Panc1 (cell line): Measurements from ENCODE around the gene ATG4D. TPM values are rescaled to one million over a fixed set of nuclear protein-coding genes. Genes with fewer than 3 reads are reported as not detected.

ENCODE experiments used
- ATAC-seq: fragments of 200-7000 bp; cut with Tn5 transposase; 2 replicates; pipeline ENCODE4 v1.9.1; 2020; ENCODE audit warnings: mild to moderate bottlenecking, moderate library complexity
- BruUV-seq: library from RNA; stranded (reverse); fragments of 400-500 nt; replicated peaks from 2 replicates; lab custom pipeline; 2021; lab: Mats Ljungman, UMichigan
- CTCF ChIA-PET: fragments of 300-600 bp; sonication (Branson Sonifier 250); formaldehyde crosslinking; loops from one replicate; lab custom pipeline; 2022; ENCODE audit warnings: antibody characterized with exemption; lab: Charles Lee
- POLR2A ChIA-PET: fragments of 300-600 bp; sonication (Branson Sonifier 250); formaldehyde crosslinking; loops from one replicate; lab custom pipeline; 2022; ENCODE audit warnings: antibody characterized with exemption; lab: Charles Lee
- DNase-seq: peaks from one replicate; pipeline ENCODE4 v3.0.0-alpha.2; 2010; ENCODE audit warnings: low read depth, low spot score
- H3K27ac ChIP-seq: 2 replicates; pipeline ENCODE4 v1.5.1; 2011; ENCODE audit warnings: mild to moderate bottlenecking, low read length, inconsistent platforms
- H3K27me3 ChIP-seq: fragments of 200-500 bp; sonication (Bioruptor generic); 2 replicates; pipeline ENCODE4 v1.6.0; 2014; ENCODE audit warnings: low read length, inconsistent platforms; ENCODE audit not compliant: control insufficient read depth, insufficient read depth
- H3K36me3 ChIP-seq: fragments of 200-500 bp; sonication (Bioruptor generic); 2 replicates; pipeline ENCODE4 v1.5.1; 2014; ENCODE audit warnings: inconsistent platforms, mild to moderate bottlenecking, low read length, moderate library complexity; ENCODE audit not compliant: control insufficient read depth, insufficient read depth
- H3K4me1 ChIP-seq: 2 replicates; pipeline ENCODE4 v1.5.1; 2011; ENCODE audit warnings: inconsistent platforms, mild to moderate bottlenecking, low read length, moderate library complexity; ENCODE audit not compliant: control insufficient read depth, insufficient read depth
- H3K4me3 ChIP-seq, 2 experiments: 2 replicates each; pipeline ENCODE4 v1.5.1; 2011 to 2012; ENCODE audit warnings: low read depth in 2 of 2, low read length in 2 of 2, mild to moderate bottlenecking in 2 of 2, inconsistent platforms in 1 of 2, moderate library complexity in 1 of 2
- H3K9me3 ChIP-seq: fragments of 200-500 bp; sonication (Bioruptor generic); 2 replicates; pipeline ENCODE4 v1.5.1; 2014; ENCODE audit warnings: low read depth, mild to moderate bottlenecking, inconsistent platforms, low read length, moderate library complexity; ENCODE audit not compliant: control insufficient read depth, insufficient read depth
- POLR2AphosphoS5 ChIP-seq: IDR thresholded peaks from 2 replicates; pipeline ENCODE4 v1.6.1; 2012; ENCODE audit warnings: mild to moderate bottlenecking, low read depth, low read length, moderate library complexity
- SIN3A ChIP-seq: IDR thresholded peaks from 2 replicates; pipeline ENCODE4 v1.6.1; 2012; ENCODE audit warnings: low read depth, mild to moderate bottlenecking, low read length, moderate library complexity, borderline replicate concordance; ENCODE audit not compliant: insufficient read depth
- TCF7L2 ChIP-seq: IDR thresholded peaks from 2 replicates; pipeline ENCODE4 v1.6.1; 2011; ENCODE audit warnings: mild to moderate bottlenecking, low read depth, low read length, inconsistent platforms
- in situ Hi-C: cut with HindIII; loops from 2 replicates; pipeline ENCODE4 v1.10.0; 2016; ENCODE audit warnings: low sequenced_read_pairs, low pct_unique_long_range_greater_than_20kb
- intact Hi-C: fragments of 100-400 bp; cut with micrococcal nuclease; formaldehyde crosslinking; loops from one replicate; pipeline ENCODE4 v1.10.0; 2022; ENCODE audit not compliant: unreplicated experiment
- total RNA-seq: library from RNA; stranded (reverse); gene quantifications from one replicate; pipeline ENCODE4 v1.2.1, GENCODE V29; 2021; ENCODE audit not compliant: unreplicated experiment
- TF ChIP-seq, protein P1 (sequence below): fragments of 450-650 bp; IDR thresholded peaks from 2 replicates; pipeline ENCODE4 v1.5.1; 2017; ENCODE audit warnings: mild to moderate bottlenecking
- TF ChIP-seq, protein P2 (sequence below), 2 experiments: IDR thresholded peaks; 2 replicates each; pipeline ENCODE4 v1.6.1; 2011 to 2012; ENCODE audit warnings: low read depth in 2 of 2, control low read depth in 1 of 2, low read length in 1 of 2, mild to moderate bottlenecking in 1 of 2, moderate library complexity in 1 of 2; ENCODE audit not compliant: insufficient read depth in 1 of 2

ATG4D gene
- total RNA-seq, 1 experiment from 2014 or later, result 28.0 TPM

DNA sequence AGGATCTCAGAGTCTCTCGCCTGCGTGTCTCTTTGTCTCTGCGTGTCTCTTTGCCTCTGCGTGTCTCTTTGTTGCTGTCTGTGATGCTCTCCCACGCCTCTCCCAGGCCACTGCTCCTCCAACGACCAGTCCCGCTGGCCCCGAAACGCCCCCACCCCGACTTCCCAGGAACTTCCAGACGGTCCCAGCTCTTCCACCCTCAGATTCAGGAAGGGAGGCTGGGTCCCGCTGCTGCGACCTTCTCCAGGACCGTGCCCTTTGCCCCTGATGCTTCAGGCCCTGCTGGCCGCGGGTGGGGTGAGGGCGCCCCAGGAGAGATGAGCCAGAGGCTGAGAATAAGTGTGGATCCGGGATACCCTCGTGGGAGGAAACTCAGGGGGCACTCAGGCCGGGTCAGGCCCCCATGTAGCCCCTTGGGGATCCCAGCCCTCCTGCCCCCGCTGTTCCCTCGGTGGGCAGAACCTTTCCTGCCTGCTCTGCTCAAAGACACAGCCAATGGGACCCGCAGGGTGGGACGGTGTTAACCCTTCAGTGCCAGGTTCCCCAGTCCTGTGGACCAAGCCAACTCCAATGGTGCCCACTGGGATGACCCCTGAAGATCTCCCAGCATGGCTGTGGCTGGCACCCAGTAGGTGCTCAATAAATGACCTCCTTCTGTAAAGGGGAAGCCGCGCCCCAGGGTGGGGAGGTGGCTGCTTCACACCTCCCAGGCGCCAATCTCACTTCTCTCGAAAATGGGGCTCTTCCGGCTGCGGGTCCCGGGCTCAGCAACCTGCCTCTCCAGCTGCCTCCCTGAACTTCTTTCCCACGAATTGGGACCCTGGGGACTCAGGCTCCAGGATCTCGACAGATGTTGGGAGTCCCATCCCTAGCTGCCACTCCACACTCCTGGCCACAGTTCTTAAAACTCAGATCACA, 25.0 kb upstream of the ATG4D start:
- ChIA-PET POLR2A (interaction anchor here (0.6 kb wide), 1 partner anchor 16 kb away, joined by 14 read pairs; no protein-coding TSS in a partner anchor), CTCF (interaction anchor here (0.6 kb wide), 1 partner anchor 129 kb away, joined by 5 read pairs; no protein-coding TSS in a partner anchor)
- DNase-seq, result no peak
- peak; percentile 20; the same call in 1 of the 2 replicates for ATAC-seq
- in situ Hi-C loops (no loop called here), intact Hi-C loops (no loop called here)
- Histone ChIP-seq H3K4me3 (peak overlapping the region; percentile 59 to 76; a peak in 3 of 4 replicates), H3K4me1 (peaks cover 13% of the 10 kb centered on the region), H3K27ac (peak overlapping the region; percentile 44; the same call in 1 of the 2 replicates), H3K9me3 (no peaks in the 10 kb centered on the region), H3K36me3 (no peaks in the 10 kb centered on the region; the same call in 1 of the 2 replicates), H3K27me3 (no peaks in the 10 kb centered on the region)
- TF ChIP-seq POLR2AphosphoS5, result no peak
- BruUV-seq, result no TSS peak

DNA sequence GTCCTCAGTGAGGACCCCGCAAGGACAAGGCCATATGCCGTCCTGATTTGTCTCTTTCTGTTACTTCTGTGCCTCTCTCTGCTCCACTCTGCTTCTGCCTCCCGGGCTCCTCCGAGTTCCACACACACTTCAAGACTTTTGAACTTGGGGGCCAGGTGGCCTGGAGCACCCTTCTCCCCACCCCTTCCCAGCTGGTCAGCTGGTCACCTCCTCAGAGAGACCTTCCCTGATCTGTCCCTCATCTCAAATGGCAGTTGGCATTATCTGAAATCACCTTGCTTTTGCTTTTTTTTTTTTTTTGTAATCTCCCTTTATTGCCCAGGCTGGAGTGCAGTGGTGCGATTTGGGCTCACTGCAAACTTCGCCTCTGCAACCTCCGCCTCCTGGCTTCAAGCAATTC, 24.3 kb upstream of the ATG4D start:
- H3K36me3 ChIP-seq, result no peaks in the 10 kb centered on the region; the same call in 1 of the 2 replicates
- no peak overlapping the region for H3K4me3 ChIP-seq
- H3K4me1 ChIP-seq, result peaks cover 13% of the 10 kb centered on the region
- H3K9me3 ChIP-seq, result no peaks in the 10 kb centered on the region
- intact Hi-C loops, result no loop called here
- in situ Hi-C loops, result no loop called here
- H3K27me3 ChIP-seq, result no peaks in the 10 kb centered on the region
- BruUV-seq, result no TSS peak
- no peak overlapping the region for H3K27ac ChIP-seq
- ChIA-PET POLR2A (interaction anchor here (0.6 kb wide), 1 partner anchor 16 kb away, joined by 14 read pairs; no protein-coding TSS in a partner anchor), CTCF (interaction anchor here (0.7 kb wide), 1 partner anchor 200 kb away, joined by 7 read pairs; no protein-coding TSS in a partner anchor)
- TF ChIP-seq POLR2AphosphoS5, result no peak
- TF ChIP-seq, protein P1, sequence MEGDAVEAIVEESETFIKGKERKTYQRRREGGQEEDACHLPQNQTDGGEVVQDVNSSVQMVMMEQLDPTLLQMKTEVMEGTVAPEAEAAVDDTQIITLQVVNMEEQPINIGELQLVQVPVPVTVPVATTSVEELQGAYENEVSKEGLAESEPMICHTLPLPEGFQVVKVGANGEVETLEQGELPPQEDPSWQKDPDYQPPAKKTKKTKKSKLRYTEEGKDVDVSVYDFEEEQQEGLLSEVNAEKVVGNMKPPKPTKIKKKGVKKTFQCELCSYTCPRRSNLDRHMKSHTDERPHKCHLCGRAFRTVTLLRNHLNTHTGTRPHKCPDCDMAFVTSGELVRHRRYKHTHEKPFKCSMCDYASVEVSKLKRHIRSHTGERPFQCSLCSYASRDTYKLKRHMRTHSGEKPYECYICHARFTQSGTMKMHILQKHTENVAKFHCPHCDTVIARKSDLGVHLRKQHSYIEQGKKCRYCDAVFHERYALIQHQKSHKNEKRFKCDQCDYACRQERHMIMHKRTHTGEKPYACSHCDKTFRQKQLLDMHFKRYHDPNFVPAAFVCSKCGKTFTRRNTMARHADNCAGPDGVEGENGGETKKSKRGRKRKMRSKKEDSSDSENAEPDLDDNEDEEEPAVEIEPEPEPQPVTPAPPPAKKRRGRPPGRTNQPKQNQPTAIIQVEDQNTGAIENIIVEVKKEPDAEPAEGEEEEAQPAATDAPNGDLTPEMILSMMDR, result no peak
- no peak for TF ChIP-seq SIN3A
- DNase-seq, result no peak
- no peak for ATAC-seq

GRCh38 chr19:10520652-10521318, 22.9 kb upstream of the ATG4D start:
- DNase-seq (no peak), ATAC-seq (no peak)
- no peaks in the 10 kb centered on the region; the same call in 1 of the 2 replicates for H3K36me3 ChIP-seq
- H3K9me3 ChIP-seq, result no peaks in the 10 kb centered on the region
- no peak overlapping the region for H3K27ac ChIP-seq
- CTCF ChIA-PET, result no interaction called here
- in situ Hi-C loops (no loop called here), intact Hi-C loops (no loop called here)
- no peaks in the 10 kb centered on the region for H3K27me3 ChIP-seq
- POLR2A ChIA-PET, result no interaction called here
- no peak overlapping the region for H3K4me3 ChIP-seq
- no TSS peak for BruUV-seq
- TF ChIP-seq, protein P2, sequence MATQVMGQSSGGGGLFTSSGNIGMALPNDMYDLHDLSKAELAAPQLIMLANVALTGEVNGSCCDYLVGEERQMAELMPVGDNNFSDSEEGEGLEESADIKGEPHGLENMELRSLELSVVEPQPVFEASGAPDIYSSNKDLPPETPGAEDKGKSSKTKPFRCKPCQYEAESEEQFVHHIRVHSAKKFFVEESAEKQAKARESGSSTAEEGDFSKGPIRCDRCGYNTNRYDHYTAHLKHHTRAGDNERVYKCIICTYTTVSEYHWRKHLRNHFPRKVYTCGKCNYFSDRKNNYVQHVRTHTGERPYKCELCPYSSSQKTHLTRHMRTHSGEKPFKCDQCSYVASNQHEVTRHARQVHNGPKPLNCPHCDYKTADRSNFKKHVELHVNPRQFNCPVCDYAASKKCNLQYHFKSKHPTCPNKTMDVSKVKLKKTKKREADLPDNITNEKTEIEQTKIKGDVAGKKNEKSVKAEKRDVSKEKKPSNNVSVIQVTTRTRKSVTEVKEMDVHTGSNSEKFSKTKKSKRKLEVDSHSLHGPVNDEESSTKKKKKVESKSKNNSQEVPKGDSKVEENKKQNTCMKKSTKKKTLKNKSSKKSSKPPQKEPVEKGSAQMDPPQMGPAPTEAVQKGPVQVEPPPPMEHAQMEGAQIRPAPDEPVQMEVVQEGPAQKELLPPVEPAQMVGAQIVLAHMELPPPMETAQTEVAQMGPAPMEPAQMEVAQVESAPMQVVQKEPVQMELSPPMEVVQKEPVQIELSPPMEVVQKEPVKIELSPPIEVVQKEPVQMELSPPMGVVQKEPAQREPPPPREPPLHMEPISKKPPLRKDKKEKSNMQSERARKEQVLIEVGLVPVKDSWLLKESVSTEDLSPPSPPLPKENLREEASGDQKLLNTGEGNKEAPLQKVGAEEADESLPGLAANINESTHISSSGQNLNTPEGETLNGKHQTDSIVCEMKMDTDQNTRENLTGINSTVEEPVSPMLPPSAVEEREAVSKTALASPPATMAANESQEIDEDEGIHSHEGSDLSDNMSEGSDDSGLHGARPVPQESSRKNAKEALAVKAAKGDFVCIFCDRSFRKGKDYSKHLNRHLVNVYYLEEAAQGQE (IDR thresholded peaks at IDR 0.05; ENCODE audit: insufficient read depth in 1 of 2, low read depth in 2 of 2, low read length in 1 of 2), result no peak
- TF ChIP-seq SIN3A, result no peak
- no peak for TF ChIP-seq POLR2AphosphoS5
- TF ChIP-seq TCF7L2, result no peak
- TF ChIP-seq, protein P1, result no peak
- peaks cover 13% of the 10 kb centered on the region for H3K4me1 ChIP-seq
